Cortex of kidney (tissue), 1 donor: ENCODE results near the gene NECAB3.

Source experiments
- DNase-seq: peaks from one replicate; lab custom pipeline; 2025; lab: John Stamatoyannopoulos, UW

The NECAB3 gene

DNA sequence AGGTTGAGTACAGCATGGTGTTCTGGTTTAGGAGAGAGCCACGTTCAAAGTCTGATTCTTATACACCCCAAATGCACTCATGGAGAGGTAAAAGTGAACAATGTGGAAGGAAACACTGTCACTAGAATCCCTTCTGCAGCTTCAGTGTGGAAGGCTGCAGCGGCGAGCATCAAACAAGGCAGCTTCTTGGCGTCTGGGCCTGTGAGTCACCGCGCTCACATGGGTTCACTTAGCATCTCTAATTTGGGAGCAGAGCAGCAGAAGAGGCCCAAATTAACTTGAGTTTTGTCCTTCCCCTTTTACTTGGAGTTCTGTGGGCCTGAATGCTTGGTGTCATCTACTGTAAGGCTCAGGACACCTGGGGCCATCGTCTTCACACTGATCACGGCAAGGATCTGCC lies 22.9 kb upstream of the NECAB3 start:
- no peak for DNase-seq

DNA sequence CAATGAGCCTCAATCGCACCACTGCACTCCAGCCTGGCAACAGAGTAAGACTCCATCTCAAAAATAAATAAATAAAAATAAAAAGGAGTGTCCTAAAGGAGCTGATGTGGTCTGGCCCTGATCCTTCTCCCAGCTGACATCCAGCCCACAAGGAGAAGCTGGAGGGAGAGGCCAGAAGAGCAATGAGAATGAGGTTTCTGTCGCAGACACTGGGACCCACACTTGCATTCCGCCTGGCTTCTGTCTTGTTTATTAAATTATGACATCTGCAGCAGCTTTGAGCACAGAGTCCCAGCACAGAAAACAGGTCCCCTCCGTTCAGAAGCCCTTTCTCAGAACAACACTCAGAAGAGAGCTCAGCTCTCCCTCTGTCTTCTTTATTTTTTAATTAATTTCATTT lies 22.2 kb upstream of the NECAB3 start:
- DNase-seq = no peak

DNA sequence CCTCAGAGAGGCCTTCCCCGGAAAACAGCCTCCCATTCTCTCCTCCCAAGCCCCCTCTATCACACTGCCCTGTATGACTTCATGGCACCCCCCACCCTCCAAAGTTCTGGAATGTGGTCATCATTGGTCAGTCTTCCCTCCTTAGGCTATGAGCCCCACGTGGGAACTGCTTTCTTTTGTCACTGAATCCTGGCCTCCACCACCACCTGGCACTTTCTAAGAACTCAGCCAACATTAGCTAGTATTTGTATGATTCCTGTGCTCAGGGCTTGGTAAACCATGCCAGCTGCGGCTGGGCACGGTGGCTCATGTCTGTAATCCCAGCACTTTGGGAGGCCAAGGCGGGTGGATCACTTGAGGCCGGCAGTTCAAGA lies 20.4 kb upstream of the NECAB3 start:
- no peak for DNase-seq

DNA sequence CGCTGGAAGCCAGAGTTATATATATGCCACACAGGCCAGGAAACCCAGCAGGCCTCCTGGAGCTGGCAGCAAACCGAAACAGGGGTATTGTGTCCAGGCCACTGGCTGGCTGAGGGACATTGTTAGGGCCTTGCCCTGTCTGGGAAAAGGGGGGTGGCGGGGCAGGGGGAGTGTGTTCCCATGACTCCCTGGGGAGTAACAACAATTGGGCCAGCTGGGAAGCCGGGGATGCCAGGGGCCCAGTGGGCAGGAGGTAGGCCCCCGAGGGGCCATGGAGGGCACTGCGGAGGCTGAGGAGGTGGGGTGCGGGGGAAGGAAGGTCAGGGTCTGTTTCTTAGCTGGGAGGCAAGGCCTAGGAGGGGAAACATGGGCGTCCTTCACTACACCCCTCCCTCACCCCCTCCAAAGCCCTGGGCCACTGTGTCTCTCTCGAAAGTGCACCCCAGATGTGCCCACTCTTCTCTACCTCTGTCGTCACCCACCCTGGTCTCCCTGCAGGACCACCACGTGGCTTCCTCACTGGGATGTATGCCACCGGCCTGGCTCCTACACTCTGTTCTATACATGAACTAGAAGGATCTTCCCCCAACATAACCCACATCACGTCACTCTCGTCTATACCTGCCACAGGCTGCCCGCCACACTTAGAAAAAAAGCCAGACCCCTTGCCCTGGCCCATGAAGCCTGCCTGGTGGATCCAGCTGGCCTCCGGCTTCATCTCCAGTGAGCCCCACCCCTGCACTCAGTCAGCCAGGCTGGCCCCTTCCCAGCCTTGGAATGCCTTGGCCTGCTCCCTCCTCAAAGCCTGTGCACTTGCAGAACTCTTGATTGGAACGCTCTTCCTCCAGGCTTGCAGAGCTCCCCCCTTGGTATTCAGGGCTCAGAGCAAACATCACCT lies 19.8 kb upstream of the NECAB3 start:
- DNase-seq = no peak

DNA sequence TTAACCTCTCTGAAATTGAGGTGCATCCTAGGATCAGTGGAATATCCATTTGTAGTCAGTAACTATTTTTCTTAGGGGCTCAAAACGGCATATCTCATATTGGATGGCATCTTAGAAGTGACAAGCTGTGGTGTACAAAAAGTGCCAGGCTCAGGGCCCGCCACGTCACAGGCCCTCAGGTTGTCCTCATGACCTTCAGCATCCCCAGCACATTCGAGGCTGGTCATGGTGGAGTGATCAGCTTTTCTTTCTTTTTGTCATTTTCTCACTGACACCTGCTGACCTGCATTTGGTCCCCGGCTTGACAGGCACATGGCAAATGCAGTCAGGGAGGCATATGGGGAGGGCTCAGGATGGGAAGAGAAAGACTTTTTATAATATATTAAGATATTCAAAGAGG lies 19.1 kb upstream of the NECAB3 start:
- no peak for DNase-seq

DNA sequence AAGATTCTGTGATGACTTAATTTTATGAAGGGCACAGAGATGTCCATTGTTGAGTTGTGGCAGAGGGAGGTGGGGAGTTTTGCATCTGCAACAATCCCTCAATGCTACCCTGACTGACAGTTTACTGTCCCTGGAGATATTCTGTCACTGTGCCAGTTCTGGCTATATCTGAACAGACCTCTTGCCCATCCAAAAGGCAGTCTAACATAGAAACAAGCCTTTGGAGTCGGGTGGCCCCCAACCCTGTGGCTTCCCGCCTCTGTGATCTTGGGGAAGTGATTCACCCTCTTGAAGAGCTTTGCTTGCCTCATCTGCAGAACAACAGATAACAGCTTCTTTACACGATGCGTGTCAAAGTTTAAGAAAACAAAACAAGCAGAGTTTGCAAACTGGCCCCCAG lies 15.7 kb upstream of the NECAB3 start:
- no peak for DNase-seq

DNA sequence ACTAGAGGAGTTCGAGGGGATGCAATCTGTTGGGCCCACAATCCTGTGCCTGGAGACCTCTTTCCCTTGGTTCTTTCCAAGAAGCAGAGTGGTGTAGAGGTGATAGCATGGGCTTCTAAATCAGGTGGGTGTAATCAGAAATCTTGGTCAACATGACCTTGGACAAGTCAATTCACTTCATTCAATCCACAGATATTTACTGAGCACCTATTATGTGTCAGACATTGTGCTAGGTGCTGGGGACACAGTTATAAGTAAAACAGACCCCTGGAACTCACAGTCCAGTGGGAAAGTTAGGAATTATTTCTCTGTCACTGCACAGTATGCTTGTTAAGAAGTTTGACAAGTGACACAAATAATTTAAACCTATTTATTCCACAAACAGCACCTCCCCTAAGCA lies 15.3 kb upstream of the NECAB3 start:
- no peak for DNase-seq

DNA sequence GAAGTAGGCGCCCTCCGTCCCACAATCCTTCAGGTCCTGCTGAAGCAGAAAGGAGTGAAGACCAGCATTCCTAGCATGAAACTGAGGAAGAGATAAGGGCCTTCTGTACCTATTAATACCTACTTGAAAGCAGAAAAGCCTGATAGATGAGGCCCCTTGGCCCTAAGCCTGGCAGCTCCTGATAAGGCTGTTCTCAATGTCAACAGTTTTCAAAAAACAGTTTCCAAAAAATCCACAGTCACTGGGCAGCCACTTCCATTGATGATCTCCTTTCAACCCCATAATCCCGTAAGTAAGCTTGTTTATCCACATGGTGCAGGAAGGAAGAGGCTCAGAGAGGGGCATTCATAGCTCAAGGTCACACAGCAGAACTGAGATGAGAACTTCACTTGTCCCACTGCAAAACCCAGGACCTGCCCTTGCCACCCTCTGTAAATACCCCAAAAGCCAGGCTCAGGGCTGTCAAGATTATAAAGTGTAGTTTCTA lies 14.8 kb upstream of the NECAB3 start:
- no peak for DNase-seq

DNA sequence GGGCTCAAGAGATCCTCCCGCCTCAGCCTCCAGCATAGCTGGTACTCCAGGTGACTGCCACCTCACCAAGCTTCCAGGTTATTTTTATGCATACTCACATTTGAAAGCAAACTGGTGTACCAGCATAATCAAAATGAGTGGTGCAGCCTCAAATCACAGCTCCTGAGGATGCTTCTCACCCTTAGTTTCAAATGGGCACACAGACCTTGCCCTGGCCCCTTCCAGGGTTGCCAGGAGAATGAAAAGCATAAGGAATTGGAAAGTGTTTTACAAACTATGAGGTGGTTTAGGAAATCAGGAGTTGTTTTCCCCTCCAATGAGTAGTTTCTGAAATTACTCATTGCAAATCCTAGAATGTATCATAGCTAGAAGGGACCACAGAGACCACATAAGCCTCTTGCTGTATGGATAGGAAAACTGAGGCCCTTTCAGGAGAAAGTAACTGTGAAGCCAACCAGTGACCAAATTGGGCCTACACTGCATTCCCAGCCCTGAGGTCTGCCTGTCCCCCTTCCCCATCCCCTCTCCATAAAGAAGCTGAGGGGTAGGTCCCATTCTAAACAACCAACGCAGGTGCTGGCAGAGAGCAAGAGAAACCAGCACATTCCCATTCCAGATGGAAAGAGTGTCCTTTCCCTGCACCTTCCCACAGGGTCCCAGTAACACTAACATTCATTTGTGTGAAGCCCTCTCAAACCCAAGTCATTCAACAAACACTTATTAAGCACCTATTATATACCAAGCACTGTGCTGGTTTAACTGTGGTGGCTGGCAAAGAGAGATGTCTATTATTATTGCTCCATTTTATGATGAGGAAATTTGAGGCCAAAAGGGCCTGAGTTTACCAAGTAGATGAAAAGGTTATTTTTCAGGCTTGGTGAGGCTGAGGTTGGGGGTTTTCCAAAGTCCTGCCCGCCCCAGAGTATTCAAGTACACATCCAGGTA lies 14.0 kb upstream of the NECAB3 start:
- no peak for DNase-seq

DNA sequence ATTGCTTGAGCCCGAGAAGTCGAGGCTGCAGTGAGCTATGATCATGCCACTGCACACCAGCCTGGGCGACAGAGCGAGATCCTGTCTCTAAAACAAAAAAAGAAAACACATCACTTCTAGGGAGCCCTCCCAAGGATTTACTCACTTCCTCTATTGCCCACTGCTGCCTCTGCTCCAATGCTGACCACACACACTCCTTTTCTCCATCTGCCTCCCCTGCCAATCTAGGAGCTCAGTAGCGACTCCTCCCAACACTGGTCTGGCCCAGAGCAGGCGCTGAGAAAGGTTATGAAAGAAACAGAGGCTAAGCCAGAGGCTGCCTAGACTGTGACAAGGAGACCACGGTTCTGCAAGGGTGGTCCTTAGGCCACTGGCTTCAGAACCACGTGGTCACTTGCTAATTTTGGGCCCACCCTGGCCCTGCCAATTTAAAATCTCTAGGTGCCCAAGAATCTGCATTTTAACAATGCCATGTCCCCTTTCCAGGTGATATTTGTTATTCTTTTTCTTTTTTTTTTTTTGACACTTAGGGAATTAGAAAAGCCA lies 13.2 kb upstream of the NECAB3 start:
- no peak for DNase-seq

DNA sequence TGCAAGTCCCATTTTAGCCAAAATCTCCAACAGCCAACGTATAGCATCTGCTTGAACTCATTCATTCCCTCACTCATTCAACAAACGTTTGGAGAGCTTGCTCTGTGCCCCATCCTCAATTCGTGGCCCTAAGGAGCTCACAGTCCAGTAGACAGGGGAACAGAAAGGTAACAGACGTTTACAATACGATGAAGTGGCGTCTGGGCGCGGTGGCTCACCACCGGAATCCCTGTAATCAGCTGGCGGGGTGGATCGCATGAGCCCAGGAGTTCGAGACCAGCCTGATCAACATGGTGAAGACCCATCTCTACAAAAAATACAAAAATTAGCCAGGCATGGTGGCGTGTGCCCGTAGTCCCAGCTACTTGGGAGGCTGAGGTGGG lies 12.7 kb upstream of the NECAB3 start:
- no peak for DNase-seq

DNA sequence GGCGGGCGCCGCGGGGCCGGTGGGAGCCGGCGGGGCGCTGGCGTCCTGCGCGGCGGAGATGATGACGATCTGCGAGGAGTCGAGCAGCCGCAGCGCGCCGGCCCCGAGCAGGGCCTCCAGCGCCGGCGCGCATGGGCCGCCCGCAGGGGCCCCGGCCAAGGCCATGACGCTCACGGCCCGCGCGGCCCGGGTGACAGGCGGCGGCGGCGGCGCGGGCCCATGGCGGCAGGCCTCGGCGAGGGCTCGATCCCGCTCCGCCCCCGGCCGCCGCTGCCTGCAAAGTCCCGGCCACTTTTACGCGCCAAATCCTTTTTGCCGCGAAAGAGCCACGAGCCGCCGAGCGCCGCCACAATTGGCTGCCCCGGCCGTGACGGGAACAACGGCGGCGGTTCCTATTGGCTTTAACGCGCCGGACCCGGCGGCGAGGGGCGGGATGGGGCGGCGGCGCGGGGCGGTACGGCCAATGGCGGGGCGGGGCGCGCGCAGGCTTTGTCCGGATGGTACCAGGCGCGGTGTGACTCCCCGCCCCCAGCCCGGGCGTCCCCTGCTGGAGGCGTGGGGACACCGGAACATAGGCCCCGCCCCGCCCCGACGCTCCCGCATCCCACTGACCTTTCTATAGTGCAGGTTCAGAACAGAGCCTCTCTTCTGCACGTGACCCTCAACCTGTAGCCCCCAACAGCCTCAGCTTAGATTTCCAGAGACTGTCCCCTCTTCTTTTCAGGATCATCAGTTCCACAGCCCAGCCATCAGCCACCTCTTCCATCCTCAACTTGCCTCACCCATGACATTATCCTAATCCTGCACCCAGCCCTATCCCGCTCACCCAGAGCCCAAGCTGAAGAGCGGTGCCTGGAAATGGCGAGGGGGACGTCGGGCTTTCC lies 12.1 kb upstream of the NECAB3 start, which contains the start of gene E2F1:
Gene E2F1, minus strand, starts transcription at position 286 of the 884 bp plus-strand sequence. Its CDS starts 121 bp downstream, at position 165.
- DNase-seq = peak; percentile 16

DNA sequence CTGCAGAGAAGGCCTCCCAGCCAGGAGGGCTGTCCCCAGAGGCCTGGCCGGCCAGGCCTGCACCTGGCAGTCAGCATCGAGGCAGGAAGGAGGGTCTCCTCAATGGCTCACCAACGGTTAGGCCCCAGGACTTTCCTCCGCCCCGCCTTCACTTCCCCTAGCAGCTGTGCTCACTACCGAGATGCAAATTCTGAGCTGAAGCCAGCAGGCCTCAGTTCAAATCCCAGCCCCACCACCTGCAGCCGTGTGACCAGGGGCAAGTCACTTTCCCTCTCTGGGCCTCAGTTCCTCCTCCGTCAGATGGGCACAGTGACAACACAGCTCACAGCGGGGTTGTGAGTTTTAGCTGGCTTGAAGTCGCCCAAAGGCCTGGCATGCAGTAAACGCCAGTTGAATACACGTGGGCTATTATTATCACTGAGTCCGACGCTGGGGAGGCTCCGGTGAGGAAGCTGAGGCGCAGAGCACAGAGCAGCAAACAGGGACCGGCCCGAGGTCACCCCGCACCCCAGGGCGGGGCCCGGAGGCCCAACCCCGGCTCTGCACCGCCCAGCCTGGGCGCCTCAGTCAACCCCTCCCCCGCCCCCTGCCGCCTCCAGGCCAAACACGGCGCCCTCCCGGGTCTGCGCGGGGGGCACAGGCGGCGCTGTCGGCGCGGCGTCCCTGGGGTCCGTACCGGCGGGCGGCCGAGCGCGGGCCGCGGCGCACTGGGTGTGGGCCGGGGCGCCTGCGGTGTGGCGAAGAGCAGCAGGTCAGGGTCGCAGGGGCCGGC lies 11.3 kb upstream of the NECAB3 start:
- no peak for DNase-seq

DNA sequence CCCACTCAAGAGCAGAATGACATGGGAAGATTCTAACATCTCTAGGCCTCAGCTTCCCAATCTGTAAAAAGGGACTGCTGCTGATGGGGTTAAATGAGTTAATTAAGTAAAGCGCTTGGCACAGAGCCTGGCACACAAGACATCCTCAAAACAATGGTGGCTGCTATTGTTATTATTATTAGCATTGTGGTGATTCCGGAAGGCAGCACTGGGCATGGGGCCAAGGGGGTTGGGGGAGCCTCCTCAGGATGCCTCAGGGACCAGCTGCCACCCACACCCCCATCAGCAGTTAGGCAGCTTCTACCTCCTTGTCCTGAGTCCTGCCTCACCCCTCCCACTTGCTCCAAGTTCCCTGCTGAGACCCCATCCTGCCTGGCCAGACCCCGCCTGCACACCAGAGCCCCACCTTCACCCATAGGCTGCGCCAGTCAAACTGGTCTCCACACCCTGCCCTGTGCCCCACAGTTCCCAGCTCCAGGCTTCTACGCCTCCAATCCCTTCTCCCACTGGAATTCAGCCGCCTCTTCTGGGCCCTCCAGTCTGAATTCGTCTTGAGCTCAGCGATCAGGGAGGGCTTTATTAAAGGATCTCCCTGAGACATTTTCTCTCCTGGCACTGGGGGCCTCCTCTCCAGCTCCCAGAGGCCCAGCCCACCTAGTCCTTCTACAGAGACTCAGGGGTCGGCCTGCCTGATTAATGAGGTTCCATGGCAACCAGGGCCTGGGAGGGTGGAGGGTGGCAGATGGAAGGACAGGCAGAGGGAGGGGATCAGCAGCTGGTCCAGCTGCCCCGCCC lies 10.5 kb upstream of the NECAB3 start:
- DNase-seq = no peak

DNA sequence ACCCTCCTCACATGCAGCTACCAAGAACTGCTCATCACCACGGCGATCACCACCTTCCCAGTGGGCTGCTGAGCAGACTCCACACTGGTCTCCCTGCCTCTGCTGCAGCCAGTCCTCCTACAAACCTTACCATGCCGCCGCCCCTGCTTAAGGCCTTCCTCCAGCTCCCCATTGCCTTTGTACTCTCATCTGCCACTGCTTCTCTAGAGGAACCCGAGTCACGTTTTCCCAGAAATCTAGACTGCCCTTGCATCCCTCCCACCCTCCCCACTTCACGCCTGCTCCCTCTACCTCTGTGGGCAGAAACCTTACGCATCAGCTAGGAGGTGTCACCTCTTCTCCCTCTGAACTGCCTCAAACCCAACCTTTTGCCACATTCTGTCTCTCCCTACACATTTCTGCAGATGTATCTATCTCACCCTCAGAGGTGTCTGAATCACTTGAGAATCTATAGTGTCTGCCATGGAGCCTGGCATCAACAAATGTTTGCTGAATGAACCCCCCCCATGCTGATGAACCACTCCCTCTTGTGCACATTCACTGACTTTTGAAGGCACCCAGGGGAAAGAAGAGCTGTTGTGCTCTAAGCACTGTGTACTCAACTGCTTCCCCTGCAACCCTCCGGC lies 7.6 kb upstream of the NECAB3 start:
- no peak for DNase-seq

DNA sequence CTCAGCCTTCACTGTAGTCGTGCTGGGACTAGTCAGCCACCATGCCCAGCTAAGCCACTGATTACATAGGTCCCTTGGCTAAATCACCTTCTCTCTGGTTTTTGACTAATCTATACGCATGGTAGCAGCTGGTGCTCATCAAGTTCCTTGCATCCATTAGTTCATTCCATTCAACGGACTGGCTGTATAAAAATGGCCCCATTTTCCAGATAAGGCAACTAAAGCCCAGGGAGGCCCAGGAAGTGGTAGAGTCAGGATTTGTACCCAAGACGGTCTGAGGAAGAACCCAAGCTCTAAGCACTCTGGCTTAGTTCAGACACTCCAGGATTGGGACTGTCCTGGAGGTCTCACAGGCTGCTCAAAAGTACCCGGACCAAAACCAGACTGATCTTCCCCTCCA lies 7.1 kb upstream of the NECAB3 start:
- no peak for DNase-seq

DNA sequence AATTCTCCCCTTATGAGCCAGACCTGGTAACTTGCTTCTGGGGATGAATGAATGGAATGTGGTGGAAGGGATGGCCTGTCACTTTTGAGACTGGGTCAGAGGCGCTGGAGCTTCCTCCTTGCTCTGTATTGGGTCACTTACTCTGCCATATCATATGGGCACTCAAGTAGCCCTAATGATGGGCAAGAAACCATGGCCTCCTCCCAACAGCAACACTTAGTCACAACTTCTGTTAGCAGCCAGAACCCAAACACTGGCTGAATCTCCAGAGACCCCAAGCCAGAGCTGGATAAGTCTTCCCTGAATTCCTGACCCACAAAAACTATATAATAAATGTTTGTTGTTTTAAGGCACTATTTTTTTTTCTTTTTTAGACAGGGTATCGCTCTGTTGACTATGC lies 6.5 kb upstream of the NECAB3 start:
- no peak for DNase-seq

DNA sequence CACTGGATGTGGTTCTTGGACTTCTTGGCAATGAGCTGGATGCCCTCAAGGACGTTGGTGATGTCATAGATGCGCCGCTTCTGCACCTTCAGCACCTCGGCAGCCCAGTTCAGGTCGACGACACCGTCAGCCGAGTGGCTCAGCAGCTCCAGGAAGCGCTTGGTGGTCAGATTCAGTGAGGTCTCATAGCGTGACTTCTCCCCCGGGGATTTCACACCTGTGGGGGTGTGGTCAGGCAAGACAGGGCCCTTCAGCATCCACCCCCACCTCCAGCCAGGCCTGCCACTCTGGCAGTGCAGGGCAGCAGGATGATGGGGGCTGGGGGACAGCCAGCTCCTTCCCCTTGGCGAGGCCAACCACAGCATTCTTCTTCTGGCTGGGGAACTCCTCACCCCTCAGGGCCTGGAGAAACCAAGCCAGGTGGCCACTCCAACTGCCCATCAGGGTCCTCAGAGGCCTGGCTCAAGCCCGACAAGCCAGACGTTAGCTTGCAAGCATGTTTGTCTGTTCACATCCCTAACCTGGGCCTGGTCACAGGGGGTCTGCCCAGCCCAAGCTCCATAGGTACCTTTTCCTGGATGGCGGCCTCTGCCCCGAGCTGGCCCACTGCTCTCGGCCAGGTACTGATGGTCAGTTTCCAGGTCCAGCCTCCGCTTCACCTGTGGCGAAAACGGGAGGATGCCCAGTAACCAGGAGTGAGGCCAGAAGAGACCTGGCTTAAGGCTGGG lies 5.7 kb upstream of the NECAB3 start:
- no peak for DNase-seq
